Upper lobe of right lung (tissue), 1 donor: Measurements from ENCODE around the gene HGD. TPM values are rescaled to one million over a fixed set of nuclear protein-coding genes. Genes with fewer than 3 reads are reported as not detected.

Source experiments
- ATAC-seq: fragments of 200-7000 bp; cut with Tn5 transposase; one replicate; pipeline ENCODE4 v1.9.1; 2020; ENCODE audit warnings: mild to moderate bottlenecking, moderate library complexity
- DNase-seq: peaks from one replicate; pipeline ENCODE4 v3.0.0-alpha.2; 2020
- H3K27ac ChIP-seq: fragments of 200-600 bp; one replicate; pipeline ENCODE4 v1.8.0; 2022
- H3K27me3 ChIP-seq: fragments of 200-600 bp; one replicate; pipeline ENCODE4 v1.8.0; 2022; ENCODE audit warnings: mild to moderate bottlenecking
- H3K36me3 ChIP-seq: fragments of 200-600 bp; one replicate; pipeline ENCODE4 v1.8.0; 2022
- H3K4me1 ChIP-seq: fragments of 200-600 bp; one replicate; pipeline ENCODE4 v1.8.0; 2022
- H3K4me3 ChIP-seq: fragments of 200-600 bp; one replicate; pipeline ENCODE4 v1.8.0; 2022; ENCODE audit warnings: mild to moderate bottlenecking
- H3K9me3 ChIP-seq: fragments of 200-600 bp; one replicate; pipeline ENCODE4 v1.8.0; 2022
- intact Hi-C: fragments of 100-400 bp; cut with DNase I; formaldehyde crosslinking; loops from one replicate; pipeline ENCODE4 v1.11.0; 2022
- total RNA-seq: library from RNA; stranded (reverse); fragmentation: NEBNext Ultra II Directional; extraction: Animal tissue kit (Norgen Biotek cat#: 25700); gene quantifications from one replicate; pipeline ENCODE4 v1.2.1, GENCODE V29; 2021
- TF ChIP-seq, protein P1 (sequence below): fragments of 200-600 bp; IDR thresholded peaks from one replicate; pipeline ENCODE4 v1.8.0; 2022; ENCODE audit warnings: antibody characterized with exemption
- donor health status: DM: no; HTN: yes; CAD: no; lungs with severe emphysema.

Gene HGD
- total RNA-seq, 1 donor from 2014 or later = 3.2 TPM

DNA sequence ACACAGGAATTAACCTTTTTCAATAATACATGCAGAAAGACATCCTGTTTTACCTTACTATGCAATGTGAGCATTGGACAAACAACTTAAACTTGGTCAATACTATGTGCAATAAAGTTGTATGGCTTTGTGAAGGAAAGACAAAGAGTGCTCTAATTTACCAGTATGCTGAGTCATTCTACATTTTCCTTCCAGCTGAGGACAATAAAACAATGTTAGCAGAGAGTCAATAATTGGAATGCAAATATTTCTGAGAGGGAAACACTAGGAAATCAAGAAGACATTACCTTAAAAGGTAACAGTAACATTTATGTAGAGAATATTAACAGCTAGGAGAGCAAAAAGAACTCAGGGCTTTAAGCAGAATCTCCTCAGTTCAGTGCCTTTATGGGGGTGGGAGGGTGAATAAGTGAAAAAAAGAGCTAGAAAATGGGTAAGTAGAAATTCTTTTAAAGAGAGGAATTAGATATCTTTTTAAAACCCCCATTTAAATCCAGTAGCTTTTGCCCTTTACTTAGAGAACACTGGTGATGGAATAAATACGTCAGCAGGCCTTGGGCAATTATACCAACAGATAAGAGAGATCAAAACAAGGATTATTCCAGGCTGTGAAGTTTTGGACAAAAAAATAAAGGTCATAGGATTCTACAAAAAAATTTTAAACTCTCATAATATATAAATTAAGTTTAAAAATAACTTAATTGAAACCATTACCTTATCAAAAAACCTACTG is 11.6 kb upstream of the HGD start:
- TF ChIP-seq, protein P1, sequence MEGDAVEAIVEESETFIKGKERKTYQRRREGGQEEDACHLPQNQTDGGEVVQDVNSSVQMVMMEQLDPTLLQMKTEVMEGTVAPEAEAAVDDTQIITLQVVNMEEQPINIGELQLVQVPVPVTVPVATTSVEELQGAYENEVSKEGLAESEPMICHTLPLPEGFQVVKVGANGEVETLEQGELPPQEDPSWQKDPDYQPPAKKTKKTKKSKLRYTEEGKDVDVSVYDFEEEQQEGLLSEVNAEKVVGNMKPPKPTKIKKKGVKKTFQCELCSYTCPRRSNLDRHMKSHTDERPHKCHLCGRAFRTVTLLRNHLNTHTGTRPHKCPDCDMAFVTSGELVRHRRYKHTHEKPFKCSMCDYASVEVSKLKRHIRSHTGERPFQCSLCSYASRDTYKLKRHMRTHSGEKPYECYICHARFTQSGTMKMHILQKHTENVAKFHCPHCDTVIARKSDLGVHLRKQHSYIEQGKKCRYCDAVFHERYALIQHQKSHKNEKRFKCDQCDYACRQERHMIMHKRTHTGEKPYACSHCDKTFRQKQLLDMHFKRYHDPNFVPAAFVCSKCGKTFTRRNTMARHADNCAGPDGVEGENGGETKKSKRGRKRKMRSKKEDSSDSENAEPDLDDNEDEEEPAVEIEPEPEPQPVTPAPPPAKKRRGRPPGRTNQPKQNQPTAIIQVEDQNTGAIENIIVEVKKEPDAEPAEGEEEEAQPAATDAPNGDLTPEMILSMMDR = no peak
- H3K27me3 ChIP-seq = no peaks in the 10 kb centered on the region
- no peak for DNase-seq
- no peak overlapping the region for H3K27ac ChIP-seq
- ATAC-seq = no peak
- H3K9me3 ChIP-seq = no peaks in the 10 kb centered on the region
- H3K4me3 ChIP-seq = no peak overlapping the region
- intact Hi-C loops = no loop called here
- H3K36me3 ChIP-seq = peaks cover 5% of the 10 kb centered on the region
- H3K4me1 ChIP-seq = no peaks in the 10 kb centered on the region

DNA sequence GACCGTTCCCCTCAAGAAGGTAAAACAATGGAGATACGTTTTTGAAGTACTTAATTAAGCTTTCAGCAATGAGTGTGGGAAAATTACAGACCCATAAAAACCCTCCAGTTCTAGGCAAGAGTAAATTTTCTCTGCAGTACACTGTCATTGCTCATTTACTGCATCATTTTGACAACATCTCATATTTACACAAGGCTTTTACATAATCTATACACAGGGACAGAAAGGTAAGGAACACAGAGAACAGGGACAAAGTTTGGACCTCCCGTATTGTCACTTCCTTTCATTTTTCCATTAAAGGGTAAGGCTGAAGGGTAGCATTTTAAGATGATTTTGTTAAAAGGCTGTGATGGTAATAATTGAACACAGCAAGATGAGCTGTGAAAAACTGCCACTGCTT is 7.4 kb upstream of the HGD start:
- H3K27ac ChIP-seq = no peak overlapping the region
- DNase-seq (no peak), ATAC-seq (no peak)
- H3K4me3 ChIP-seq = no peak overlapping the region
- H3K27me3 ChIP-seq = no peaks in the 10 kb centered on the region
- intact Hi-C loops = no loop called here
- TF ChIP-seq, protein P1 = no peak
- peaks cover 5% of the 10 kb centered on the region for H3K36me3 ChIP-seq
- no peaks in the 10 kb centered on the region for H3K4me1 ChIP-seq
- no peaks in the 10 kb centered on the region for H3K9me3 ChIP-seq

DNA sequence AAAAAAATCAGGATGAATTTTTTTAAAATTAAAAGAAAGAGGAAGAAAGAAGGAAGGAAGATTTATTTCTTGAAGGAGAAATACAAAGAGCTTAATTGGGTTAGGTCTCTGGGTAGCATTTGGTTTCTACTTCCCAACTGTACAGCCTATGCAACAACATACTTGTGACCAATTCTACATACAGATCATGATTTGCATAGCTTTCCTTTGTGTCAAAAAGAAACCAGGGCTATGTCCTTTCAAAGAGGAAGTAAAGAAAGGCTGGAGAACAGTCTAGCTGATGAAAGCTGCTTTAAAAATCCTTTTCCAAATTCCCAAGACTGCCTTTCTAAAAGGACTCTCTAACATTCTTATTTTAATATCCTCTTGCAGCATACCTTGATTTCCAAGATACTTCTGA is 6.1 kb upstream of the HGD start:
- Histone ChIP-seq H3K27ac (no peak overlapping the region), H3K4me1 (no peaks in the 10 kb centered on the region), H3K4me3 (no peak overlapping the region), H3K36me3 (peaks cover 5% of the 10 kb centered on the region), H3K9me3 (no peaks in the 10 kb centered on the region), H3K27me3 (no peaks in the 10 kb centered on the region)
- ATAC-seq = peak; percentile 51
- no peak for DNase-seq
- intact Hi-C loops = no loop called here
- TF ChIP-seq, protein P1 = no peak

DNA sequence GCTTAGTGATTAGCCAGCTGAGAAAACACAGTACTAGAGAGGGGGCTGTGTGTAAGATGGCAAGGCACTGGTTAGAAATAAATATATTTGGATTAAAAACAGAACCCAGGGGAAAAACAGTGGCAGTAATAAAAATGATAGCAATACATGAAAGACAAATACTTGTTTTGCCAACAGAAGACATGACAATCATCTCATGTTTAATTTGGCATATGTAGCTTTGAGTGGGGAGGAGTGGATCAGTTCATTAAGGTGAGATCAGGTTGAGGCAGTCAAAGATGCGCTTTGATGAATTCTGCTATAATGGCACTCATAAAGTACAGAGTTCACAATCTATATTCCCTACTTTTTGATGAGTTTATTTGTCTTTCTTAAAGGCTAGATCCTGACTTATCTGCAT is 3.4 kb upstream of the HGD start:
- TF ChIP-seq, protein P1 = no peak
- no peak overlapping the region for H3K27ac ChIP-seq
- H3K4me1 ChIP-seq = no peaks in the 10 kb centered on the region
- no peak for DNase-seq
- no peaks in the 10 kb centered on the region for H3K9me3 ChIP-seq
- no peak for ATAC-seq
- H3K36me3 ChIP-seq = peaks cover 5% of the 10 kb centered on the region
- intact Hi-C loops = no loop called here
- no peak overlapping the region for H3K4me3 ChIP-seq
- H3K27me3 ChIP-seq = no peaks in the 10 kb centered on the region

DNA sequence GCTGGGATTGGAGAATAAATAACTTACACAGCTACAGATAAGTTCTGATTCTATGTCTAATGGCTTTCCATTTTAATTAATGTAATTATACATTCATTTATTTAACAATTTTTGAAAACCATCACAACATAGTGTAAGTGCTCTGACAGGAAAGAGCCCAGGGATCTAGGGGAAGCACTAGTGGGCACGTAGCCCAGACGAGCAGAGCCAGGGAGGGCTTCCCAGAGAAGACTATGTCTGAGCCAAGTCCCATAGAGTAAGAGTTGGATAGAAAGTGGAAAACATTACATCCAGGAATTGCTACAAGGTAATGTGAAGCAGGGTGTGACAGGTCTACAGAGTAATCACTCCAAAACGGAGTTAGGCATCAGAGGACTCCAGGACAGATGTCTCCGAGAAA is 2.9 kb upstream of the HGD start:
- Histone ChIP-seq H3K4me1 (no peaks in the 10 kb centered on the region), H3K4me3 (no peak overlapping the region), H3K27me3 (no peaks in the 10 kb centered on the region), H3K27ac (no peak overlapping the region), H3K9me3 (no peaks in the 10 kb centered on the region), H3K36me3 (peaks cover 5% of the 10 kb centered on the region)
- intact Hi-C loops = no loop called here
- TF ChIP-seq, protein P1 = no peak
- no peak for DNase-seq
- ATAC-seq = no peak
